ENCODE results near the gene PDE2A.

DNA sequence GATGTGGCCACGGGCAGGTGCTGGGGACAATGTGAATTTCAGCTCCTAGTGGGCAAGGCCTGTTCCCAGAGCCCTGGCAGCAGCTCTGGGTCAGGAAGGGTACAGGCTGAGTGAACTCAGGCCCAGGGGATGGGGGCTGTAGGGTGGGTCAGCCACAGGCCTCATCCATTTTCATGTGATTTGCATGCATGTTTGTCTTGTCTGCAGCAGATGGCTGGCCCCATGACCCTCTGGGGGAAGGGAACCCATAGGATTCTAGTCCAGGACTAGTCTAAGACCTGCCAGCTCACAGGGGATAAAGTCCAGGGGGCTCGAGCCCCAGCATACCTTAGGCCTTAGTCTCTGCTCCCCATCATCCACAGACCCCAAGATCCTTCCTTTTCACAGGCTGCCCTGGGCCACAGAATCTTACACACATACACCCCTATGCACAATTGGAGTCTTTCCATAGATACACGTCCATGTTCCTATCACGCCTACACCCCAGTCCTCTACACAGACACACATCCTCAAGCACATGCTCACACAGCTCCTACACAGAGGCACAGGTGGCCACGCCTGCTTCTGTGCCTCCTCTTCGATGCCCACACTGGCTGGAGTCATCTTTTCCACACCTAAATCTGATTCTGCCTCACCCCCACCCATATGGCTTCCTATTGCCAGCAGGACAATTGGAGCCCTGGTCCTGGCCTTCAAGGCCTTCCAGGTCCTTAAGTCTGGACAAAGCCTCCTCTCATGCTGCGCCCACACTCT lies 25.7 kb downstream of the PDE2A start:
- TF ChIP-seq, protein P1, sequence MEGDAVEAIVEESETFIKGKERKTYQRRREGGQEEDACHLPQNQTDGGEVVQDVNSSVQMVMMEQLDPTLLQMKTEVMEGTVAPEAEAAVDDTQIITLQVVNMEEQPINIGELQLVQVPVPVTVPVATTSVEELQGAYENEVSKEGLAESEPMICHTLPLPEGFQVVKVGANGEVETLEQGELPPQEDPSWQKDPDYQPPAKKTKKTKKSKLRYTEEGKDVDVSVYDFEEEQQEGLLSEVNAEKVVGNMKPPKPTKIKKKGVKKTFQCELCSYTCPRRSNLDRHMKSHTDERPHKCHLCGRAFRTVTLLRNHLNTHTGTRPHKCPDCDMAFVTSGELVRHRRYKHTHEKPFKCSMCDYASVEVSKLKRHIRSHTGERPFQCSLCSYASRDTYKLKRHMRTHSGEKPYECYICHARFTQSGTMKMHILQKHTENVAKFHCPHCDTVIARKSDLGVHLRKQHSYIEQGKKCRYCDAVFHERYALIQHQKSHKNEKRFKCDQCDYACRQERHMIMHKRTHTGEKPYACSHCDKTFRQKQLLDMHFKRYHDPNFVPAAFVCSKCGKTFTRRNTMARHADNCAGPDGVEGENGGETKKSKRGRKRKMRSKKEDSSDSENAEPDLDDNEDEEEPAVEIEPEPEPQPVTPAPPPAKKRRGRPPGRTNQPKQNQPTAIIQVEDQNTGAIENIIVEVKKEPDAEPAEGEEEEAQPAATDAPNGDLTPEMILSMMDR (conservative IDR thresholded peaks at IDR 0.05; ENCODE audit: low read depth, low read length): no peak
- TF ChIP-seq MAFK (IDR thresholded peaks at IDR 0.05; ENCODE audit: low read depth, low read length) (no peak), MAZ (IDR thresholded peaks at IDR 0.05; ENCODE audit: borderline replicate concordance, low read depth, low read length) (no peak), MXI1 (IDR thresholded peaks at IDR 0.05; ENCODE audit: borderline replicate concordance, low read depth, low read length) (no peak), POLR2A (IDR thresholded peaks at IDR 0.05; ENCODE audit: low read depth, low read length) (no peak), BHLHE40 (IDR thresholded peaks at IDR 0.05; ENCODE audit: low read depth, low read length) (no peak), CHD1 (IDR thresholded peaks at IDR 0.05; ENCODE audit: low read depth, low read length) (no peak), FOS (IDR thresholded peaks at IDR 0.05; ENCODE audit: low read depth, low read length) (no peak), SMC3 (IDR thresholded peaks at IDR 0.05; ENCODE audit: low read depth, low read length) (no peak), RCOR1 (IDR thresholded peaks at IDR 0.05; ENCODE audit: insufficient replicate concordance, low read length) (no peak), RAD21 (IDR thresholded peaks at IDR 0.05; ENCODE audit: low read length) (no peak)
- TF ChIP-seq, protein P2, sequence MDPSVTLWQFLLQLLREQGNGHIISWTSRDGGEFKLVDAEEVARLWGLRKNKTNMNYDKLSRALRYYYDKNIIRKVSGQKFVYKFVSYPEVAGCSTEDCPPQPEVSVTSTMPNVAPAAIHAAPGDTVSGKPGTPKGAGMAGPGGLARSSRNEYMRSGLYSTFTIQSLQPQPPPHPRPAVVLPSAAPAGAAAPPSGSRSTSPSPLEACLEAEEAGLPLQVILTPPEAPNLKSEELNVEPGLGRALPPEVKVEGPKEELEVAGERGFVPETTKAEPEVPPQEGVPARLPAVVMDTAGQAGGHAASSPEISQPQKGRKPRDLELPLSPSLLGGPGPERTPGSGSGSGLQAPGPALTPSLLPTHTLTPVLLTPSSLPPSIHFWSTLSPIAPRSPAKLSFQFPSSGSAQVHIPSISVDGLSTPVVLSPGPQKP (IDR thresholded peaks at IDR 0.05; ENCODE audit: borderline replicate concordance, low read depth, low read length): no peak
- TF ChIP-seq, protein P3, sequence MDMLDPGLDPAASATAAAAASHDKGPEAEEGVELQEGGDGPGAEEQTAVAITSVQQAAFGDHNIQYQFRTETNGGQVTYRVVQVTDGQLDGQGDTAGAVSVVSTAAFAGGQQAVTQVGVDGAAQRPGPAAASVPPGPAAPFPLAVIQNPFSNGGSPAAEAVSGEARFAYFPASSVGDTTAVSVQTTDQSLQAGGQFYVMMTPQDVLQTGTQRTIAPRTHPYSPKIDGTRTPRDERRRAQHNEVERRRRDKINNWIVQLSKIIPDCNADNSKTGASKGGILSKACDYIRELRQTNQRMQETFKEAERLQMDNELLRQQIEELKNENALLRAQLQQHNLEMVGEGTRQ (IDR thresholded peaks at IDR 0.05; ENCODE audit: low read depth, low read length): no peak

Measured in IMR-90 (cell line).